ENCODE data around the gene DCBLD2.
"Not testable (repeated sequence)": the region's sequence is repeated elsewhere in the genome, so short reads cannot be mapped to it uniquely, and the experiment has no call there.

The DCBLD2 gene

DNA sequence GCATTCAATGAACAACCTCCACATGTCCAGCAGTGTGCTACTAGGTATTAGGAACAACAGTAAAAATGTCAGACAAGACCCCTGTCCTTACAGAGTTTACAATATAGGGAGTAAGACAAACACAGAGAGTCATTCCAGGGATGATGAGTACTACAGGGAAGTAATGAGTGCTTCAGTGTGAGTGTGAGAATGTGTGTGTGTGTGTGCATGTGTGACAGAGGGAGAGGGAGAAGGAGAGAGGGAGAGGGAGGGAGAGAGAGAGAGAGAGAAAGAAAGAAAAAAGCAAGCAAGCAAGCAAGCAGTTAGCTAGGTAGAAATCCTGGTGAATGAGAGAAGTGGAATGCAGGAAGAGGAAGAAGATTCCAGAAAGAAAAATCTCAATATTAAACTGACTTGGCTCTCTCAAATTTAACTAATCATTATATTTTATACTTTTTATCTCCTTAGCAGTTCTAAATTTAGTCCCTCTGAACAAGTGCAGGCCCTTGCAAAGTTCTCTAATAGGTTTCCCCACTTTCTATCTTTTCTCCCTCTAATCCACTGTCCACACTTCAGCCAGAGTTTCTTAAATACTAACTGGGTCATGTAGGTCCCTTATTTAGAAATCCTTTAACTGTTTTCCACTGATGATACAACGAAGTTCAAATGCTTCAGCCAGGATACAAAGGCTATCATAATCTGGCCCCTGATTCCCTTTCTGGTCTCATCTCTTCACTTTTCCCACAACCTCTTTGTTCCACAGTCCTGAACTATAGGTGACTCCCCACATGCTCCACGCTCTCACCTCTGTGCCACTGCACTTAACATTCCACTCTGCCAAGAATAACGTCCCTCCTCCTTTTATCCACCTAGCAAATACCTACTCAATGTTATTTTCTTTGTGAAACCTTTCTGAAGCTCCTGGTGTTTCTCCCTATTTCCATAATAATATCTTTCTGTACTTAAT, 10.3 kb downstream of the DCBLD2 start:
- no peak for DNase-seq

- no peak for DNase-seq
These were observed 11.2 kb downstream of the DCBLD2 start for GRCh38 chr3:98890181-98890835.

DNA sequence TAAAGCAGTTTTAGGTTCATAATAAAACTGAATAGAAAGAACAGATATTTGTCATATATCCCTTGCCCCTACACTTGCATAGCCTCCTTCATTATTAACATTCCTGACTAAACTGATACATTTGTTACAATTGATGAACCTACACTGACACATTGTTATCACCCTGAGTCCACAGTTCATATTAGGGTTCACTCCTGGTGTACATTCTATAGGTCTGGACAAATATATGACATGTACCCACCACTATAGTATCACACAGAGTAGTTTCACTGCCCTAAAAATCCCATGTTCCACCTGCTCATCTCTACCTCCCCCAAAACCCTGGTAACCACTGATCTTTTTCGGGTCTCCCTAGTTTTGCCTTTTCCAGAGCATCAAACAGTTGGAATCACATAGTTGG, 13.8 kb downstream of the DCBLD2 start:
- no peak for DNase-seq

- no peak for DNase-seq
These were observed 15.0 kb downstream of the DCBLD2 start for GRCh38 chr3:98886525-98886924.

DNA sequence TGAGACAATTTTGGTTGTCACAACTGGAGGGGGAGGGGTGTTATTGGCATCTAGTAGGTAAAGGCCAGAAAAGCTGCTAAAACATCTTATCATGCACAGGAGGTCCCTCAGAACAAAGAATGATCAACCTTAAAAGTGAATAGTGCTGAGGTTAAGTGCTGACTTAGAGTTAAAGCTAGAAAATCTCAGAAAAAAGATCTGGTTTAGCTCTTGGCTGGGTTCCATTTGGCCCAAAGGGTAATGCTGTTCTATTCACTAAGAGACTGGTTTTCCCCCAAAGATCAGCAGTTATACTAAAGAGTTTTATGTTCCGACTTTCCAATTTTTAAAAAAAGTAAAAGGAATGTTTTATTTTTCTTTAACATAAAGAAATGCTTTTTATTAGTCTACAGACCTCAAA, 15.6 kb downstream of the DCBLD2 start:
- no peak for DNase-seq

GRCh38 chr3:98884675-98885371, 16.7 kb downstream of the DCBLD2 start:
- no peak for DNase-seq

- DNase-seq, result not testable (repeated sequence)
These were observed 18.7 kb downstream of the DCBLD2 start for GRCh38 chr3:98882614-98883333.

- no peak for DNase-seq
These were observed 24.4 kb downstream of the DCBLD2 start for GRCh38 chr3:98877132-98877531.

DNA sequence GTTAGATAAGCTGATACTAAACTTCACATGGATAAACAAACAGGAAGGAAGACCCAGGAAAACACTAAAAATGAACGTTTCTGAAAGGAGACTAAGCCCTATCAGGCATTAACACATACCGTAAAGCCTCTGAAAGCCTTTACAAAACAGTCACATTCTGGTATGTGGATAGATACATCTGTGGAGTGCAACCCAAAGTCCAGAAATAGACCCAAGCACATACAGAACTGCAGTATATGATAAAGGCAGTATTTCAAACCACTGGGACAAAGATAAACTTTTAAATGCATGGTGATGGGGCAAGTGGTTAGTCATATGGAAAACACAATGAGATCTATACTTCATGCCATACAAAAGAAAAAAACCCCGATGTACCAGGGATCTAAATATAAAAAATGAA, 26.0 kb downstream of the DCBLD2 start:
- no peak for DNase-seq

DNA sequence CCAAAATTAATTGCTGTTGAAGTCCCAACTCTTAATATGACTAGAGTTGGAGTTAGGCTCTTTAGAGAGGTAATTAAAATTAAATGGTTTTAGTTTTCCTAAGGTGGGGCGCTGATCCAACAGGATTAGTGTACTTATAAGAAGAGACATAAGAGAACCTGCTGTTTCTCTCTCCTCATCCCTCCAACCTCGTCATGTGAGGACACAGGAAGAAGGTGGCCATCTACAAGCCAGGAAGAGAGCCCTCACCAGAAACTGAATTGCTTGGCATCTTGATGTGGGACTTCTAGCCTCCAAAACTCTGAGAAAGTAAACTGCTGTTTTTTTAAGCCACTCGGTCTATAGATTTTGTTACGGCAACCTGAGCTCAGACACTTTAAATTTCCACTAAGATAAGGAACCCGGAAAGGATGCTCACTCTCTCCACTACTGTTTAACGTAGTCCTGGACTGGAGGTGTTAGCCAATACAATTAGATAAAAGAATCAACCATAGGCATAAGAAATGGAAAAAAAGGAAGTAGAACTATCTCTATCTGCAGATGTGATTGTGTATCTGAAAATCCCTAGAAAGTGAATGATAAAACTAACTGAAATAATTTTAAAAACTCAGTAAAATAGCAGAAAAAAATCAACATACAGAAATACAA, 26.8 kb downstream of the DCBLD2 start:
- DNase-seq, result no peak

DNA sequence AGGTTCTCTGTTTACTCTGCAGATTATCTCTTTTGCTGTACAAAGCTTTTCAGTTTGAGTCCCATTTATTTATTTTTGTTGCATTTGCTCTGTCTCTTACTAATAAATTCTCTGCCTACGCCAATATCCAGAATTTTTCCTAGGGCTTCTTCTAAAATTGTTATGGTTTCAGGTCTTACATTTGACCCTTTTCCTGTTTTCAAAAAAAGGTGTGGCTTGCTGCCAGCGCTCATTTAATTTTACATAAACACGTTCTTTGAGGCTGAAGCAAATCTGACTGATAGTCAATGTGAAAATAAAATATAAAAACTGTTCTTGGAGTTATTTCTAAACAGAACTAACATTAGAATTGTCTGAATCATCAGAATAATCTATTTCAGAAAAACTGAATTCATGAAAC, 32.1 kb downstream of the DCBLD2 start:
- DNase-seq, result no peak

DNA sequence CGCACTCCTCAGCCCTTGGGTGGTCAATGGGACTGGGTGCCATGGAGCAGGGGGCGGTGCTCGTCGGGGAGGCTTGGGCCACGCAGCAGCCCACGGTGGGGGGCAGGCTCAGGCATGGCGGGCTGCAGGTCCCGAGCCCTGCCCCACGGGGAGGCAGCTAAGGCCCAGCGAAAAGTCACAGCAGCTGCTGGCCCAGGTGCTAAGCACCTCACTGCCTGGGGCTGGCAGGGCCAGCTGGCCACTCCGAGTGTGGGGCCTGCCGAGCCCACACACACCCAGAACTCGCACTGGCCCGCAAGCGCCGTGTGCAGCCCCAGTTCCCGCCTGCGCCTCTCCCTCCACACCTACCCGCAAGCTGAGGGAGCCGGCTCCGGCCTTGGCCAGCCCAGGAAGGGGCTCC, 43.5 kb downstream of the DCBLD2 start:
- DNase-seq, result not testable (repeated sequence)

- DNase-seq, result not testable (repeated sequence)
These were observed 44.2 kb downstream of the DCBLD2 start for GRCh38 chr3:98857258-98857657.

DNA sequence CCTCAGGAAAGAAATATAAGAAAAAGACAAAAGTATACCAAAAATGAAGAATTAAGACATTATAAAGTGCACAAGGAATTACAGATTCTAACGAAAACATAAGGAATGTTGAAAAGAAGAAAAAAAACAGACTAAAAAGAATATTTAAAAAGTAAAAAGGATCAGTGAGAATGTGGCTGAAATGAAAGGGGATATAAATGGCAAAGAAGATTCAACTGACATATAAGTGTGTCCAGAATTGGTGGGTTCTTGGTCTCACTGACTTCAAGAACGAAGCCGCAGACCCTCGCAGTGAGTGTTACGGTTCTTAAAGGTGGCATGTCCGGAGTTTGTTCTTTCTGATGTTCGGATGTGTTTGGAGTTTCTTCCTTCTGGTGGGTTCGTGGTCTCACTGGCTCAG, 44.8 kb downstream of the DCBLD2 start:
- no peak for DNase-seq

DNA sequence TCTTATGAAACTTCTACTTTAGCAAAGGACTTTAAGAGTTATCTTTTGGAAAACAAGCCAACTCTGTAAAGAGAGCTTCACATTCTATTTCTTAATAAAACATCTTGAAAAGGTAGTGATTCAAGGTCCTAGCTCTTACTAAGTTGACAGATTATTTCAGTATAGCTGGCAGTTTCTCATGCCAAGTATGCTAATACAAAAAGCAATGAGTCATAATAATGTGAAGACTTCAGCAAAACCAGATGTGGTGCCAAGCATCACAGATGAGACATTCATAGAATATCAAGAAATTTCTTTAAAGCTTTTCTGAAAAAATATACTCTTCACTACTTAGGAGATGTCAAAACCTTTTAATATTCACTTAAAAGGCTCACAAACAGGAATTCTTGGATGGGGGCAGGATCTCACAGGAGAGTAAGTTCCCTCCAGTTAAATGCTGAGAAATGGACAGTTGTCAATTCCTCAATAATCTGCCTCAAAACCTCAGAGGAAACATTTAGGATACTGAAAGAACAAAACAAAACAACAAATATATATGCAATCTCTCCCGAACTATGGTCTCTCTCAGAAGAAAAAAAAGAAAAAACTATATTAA, 45.6 kb downstream of the DCBLD2 start:
- DNase-seq, result no peak

DNA sequence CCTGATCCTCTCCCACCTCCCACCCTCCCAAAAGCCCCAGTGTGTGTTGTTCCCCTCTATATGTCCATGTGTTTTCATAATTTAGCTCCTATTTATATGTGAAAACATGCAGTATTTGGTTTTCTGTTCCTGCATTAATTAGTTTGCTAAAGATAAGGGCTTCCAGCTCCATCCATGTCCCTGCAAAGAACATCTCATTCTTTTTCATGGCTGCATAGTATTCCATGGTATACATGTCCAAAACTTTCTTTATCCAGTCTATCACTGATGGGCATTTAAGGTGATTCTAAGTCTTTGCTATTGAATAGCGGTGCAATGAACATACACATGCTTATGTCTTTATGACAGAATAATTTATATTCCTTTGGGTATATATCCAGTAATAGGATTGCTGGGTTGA, 53.4 kb downstream of the DCBLD2 start:
- no peak for DNase-seq

- no peak for DNase-seq
These were observed 55.4 kb downstream of the DCBLD2 start for GRCh38 chr3:98846101-98846500.

DNA sequence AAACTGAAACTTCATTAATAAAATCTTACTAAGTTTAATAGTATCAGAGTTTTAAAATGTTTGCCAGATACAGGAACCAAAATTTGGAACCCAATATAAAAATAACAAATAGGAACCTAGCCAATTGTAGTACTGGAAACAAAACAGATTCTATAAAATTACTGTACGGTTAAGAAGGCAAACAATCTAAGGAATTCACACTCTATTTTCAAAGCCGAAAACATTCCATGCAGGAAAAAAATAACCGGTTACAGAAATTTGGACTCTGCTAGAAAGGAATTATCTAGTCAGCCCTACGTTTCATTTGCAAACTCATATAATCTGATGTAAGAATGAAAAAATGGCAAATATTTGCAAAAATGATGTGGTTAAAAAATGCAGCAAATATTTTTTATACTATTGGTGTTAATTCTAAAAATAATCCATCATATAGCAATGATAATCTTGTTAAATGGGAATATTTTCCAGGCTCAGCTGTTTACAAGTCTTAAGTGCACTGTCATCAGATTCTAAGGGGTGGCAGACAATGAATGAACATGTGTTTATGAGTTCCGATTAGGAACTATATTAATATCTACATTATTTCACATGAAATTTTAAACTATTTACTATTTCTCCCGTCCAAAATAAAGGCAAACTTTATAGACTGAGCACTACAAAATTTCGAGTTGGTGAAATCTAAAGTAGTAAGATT, 58.1 kb downstream of the DCBLD2 start:
- DNase-seq, result no peak

DNA sequence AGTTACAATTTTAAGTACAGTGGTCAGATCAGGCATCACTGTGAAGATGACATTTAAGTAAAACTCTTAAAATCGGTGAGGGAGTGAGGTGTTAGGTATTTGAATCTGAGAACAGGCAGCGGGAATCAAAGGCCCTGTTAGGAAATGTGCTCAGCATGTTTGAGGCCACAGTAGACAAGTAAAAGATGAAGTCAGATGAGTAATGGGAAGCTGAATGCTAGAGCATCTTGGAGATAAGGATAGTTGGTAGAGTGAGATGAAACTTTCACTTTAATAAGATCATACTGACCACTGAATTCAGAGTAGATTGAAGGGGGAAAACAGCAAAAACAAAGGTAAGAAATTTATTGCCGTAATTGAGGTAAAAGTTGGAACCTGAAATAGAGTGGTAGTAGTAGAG, 61.6 kb downstream of the DCBLD2 start:
- no peak for DNase-seq

GRCh38 chr3:98831060-98831459, 70.4 kb downstream of the DCBLD2 start:
- DNase-seq, result not testable (repeated sequence)

GRCh38 chr3:98829246-98829832, 72.2 kb downstream of the DCBLD2 start:
- DNase-seq, result no peak

Data from right hindlimb (tissue), 1 donor.